AG04450 (cell line): ENCODE data around the gene KBTBD6. TPM values are rescaled to one million over a fixed set of nuclear protein-coding genes. Genes with fewer than 3 reads are reported as not detected.

Experiments
- CTCF ChIA-PET: fragments of 300-600, 350-600 bp; formaldehyde crosslinking; extraction: SDS; loops from one replicate; lab custom pipeline; 2022; ENCODE audit warnings: antibody characterized with exemption, inconsistent platforms; lab: Charles Lee
- POLR2A ChIA-PET: fragments of 350-600 bp; formaldehyde crosslinking; extraction: SDS; loops from one replicate; lab custom pipeline; 2021; ENCODE audit warnings: antibody characterized with exemption, inconsistent platforms; lab: Yijun Ruan, JAX
- DNase-seq: peaks from one replicate; pipeline ENCODE4 v3.0.0-alpha.2; 2011; ENCODE audit warnings: low read depth, low spot score
- H3K27ac ChIP-seq: one replicate; pipeline ENCODE4 v1.5.1; 2012; ENCODE audit warnings: low read depth, low read length, control low read depth
- H3K27me3 ChIP-seq: one replicate; pipeline ENCODE4 v1.6.0; 2012; ENCODE audit warnings: low read length; ENCODE audit not compliant: control insufficient read depth, insufficient read depth
- H3K4me3 ChIP-seq: 2 replicates; pipeline ENCODE4 v1.5.1; 2011; ENCODE audit warnings: mild to moderate bottlenecking, low read depth, low read length, control low read depth
- H3K9me3 ChIP-seq: 2 replicates; pipeline ENCODE4 v1.5.1; 2012; ENCODE audit warnings: low read length; ENCODE audit not compliant: control insufficient read depth, insufficient read depth
- polyA plus RNA-seq: library from polyadenylated mRNA; depleted of rRNA; stranded (reverse); fragments of >200 nt; gene quantifications from 2 replicates; pipeline ENCODE4 v1.2.3, GENCODE V29; 2011
- TF ChIP-seq, protein P1 (sequence below): IDR thresholded peaks from 2 replicates; pipeline ENCODE4 v1.5.1; 2011; ENCODE audit warnings: low read depth, low read length, control low read depth, inconsistent platforms

KBTBD6 gene
- polyA plus RNA-seq, 1 experiment, result 8.3 TPM

DNA sequence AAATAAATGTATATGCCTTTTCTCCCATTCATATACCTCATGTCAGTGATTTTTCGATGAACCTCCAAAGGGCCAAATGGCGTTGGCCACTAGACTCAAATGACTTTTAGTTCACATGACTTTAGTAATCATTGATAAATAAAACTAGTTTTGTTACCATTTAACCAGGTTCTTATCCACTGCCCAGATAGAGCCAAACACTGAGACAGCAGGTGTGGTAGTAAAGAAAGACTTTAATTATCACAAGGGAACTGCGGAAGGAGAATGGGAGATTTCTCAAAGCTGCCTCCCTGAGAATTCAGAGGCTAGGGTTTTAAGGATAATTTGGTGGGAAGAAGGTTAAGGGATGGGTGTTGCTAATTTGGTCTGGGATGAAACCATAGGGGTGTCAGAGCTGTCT lies 19.4 kb upstream of the KBTBD6 start:
- TF ChIP-seq, protein P1, sequence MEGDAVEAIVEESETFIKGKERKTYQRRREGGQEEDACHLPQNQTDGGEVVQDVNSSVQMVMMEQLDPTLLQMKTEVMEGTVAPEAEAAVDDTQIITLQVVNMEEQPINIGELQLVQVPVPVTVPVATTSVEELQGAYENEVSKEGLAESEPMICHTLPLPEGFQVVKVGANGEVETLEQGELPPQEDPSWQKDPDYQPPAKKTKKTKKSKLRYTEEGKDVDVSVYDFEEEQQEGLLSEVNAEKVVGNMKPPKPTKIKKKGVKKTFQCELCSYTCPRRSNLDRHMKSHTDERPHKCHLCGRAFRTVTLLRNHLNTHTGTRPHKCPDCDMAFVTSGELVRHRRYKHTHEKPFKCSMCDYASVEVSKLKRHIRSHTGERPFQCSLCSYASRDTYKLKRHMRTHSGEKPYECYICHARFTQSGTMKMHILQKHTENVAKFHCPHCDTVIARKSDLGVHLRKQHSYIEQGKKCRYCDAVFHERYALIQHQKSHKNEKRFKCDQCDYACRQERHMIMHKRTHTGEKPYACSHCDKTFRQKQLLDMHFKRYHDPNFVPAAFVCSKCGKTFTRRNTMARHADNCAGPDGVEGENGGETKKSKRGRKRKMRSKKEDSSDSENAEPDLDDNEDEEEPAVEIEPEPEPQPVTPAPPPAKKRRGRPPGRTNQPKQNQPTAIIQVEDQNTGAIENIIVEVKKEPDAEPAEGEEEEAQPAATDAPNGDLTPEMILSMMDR, result no peak
- Histone ChIP-seq H3K27ac (no peak overlapping the region), H3K27me3 (no peaks in the 10 kb centered on the region), H3K9me3 (peaks cover 23% of the 10 kb centered on the region; the same call in 1 of the 2 replicates), H3K4me3 (no peak overlapping the region)
- ChIA-PET CTCF (no interaction called here), POLR2A (no interaction called here)
- DNase-seq, result no peak

DNA sequence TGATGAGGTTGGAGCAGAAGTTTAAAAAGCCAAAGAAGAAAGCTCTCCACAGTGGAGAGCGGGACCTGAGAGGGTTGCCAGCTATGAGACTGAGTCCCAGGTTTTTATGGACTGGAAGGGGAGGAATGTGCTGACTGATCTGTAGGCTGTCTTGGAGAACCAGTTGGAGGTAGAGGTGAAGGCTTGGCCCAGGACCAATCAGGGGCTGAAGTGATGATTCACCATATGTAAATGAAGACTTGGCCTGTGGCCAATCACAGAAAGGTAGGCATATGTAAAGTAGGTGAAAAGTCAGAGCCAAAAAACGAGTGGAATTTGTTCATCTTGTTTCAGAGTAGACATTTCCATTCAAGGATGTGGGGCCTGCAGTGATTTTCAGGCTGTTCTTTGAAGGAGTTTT lies 17.5 kb upstream of the KBTBD6 start:
- Histone ChIP-seq H3K27me3 (no peaks in the 10 kb centered on the region), H3K9me3 (peaks cover 23% of the 10 kb centered on the region; the same call in 1 of the 2 replicates), H3K27ac (no peak overlapping the region), H3K4me3 (no peak overlapping the region)
- TF ChIP-seq, protein P1, result no peak
- no peak for DNase-seq
- ChIA-PET POLR2A (no interaction called here), CTCF (no interaction called here)

DNA sequence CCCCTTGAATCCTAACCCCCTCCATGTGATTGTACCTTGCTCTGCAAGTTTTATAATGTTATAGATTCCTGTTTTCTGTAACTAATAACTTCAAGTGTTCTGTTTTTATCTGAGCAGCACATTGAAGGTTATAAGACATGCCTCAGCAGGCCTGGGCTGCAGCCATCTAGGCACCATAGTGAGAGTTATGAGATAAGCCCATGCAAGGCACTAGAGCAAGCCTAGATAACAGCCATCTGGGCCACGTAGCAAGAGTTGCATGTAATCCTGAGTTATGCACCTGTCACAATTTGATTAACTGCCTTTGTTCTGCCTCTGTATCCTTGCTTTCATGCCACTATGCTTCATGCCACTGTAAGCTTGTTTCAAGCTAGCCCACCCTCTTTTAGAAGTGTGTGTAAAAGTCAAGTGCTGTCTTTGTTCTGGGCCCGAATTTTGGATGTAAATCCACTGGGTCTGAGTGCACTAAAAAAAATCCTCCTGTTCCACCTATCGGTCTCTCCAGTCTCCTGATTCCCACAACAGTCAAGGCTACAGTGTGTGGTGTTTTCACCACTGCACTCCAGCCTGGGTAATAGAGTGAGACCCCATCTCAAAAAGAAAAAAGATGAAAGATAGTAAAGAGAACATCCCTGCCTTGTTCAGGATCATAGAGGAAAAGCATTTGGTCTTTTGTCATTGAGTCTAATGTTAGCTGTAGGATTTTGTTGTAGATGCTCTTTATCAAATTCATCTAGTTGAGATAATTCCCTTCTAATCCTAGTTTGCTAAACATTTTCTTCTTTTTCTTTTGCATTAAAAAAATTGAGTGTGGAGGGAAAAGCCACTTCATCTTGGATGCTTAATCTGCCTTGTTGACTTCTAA lies 16.0 kb upstream of the KBTBD6 start:
- POLR2A ChIA-PET, result no interaction called here

DNA sequence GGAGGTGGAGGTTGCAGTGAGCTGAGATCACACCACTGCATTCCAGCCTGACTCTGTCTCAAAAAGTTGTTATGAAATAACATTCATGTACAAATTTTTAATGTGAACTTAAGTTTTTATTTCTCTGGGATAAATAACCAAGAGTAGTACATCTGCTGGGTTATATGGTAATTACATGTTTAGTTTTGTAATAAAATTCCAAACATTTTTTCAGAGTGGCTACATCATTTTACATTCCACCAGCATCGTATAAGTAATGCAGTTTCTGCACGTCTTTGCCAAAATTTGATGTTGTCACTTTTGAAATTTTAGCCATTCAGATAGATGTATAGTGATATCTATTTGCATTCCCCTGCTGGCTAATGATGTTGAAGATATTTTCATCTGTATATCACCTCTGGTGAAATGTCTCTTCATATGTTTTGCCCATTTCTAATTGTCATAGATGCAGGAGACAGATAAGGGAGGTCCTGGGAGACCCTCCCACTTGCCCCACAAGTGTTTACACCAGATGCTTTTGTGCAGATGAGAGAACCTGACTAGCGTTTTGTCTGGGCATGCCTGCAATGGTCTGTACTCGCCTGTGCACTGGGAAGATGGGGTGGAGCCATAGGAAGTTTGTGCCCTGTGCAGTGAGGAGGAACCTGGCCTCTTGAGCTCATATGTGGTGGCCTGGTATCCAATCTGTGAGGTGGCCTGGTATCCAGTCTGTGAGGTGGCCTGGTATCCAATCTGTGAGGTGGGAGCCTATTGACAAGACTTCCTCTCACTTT lies 12.7 kb upstream of the KBTBD6 start:
- Histone ChIP-seq H3K4me3 (no peak overlapping the region), H3K27ac (peak overlapping the region; percentile 82), H3K27me3 (no peaks in the 10 kb centered on the region), H3K9me3 (peaks cover 23% of the 10 kb centered on the region; the same call in 1 of the 2 replicates)
- CTCF ChIA-PET, result no interaction called here
- TF ChIP-seq, protein P1, result no peak
- DNase-seq, result peak; percentile 33
- POLR2A ChIA-PET, result interaction anchor here (0.7 kb wide), 1 partner anchor 70 kb away, joined by 5 read pairs; no protein-coding TSS in a partner anchor

More for the DNA sequence above, 16.0 kb upstream of the KBTBD6 start:
- CTCF ChIA-PET, result no interaction called here
- H3K4me3 ChIP-seq, result no peak overlapping the region
- TF ChIP-seq, protein P1, result no peak
- no peak for DNase-seq
- no peaks in the 10 kb centered on the region for H3K27me3 ChIP-seq
- H3K27ac ChIP-seq, result no peak overlapping the region
- peaks cover 23% of the 10 kb centered on the region; the same call in 1 of the 2 replicates for H3K9me3 ChIP-seq
